DMS 273 (cell line): ENCODE results near the gene ACYP1.

ENCODE experiments used
- DNase-seq: peaks from one replicate; lab custom pipeline; 2025; ENCODE audit not compliant: unreplicated experiment; lab: John Stamatoyannopoulos, UW

The ACYP1 gene

DNA sequence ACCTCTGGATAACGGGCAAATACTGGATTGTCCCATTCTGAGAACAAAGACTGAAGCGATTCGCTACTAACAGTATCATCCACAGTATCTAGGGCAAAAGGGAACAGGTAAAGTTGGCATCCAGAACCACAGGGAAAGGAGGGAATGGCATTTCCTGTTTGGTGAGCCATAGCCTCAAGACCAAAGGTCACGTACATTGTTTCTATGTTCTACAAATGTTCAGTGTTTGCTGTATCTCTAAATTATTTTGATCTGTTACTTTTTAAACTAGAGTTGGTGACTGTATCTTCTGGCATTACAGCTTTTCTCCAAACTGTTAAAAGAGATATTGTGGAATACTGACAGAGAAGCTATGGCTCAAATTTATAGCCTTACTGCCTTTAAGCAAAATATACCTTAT lies 22.2 kb downstream of the ACYP1 start:
- DNase-seq: no peak

GRCh38 chr14:75040959-75041358 lies 22.9 kb downstream of the ACYP1 start:
- no peak for DNase-seq

GRCh38 chr14:75040507-75040906 lies 23.3 kb downstream of the ACYP1 start:
- no peak for DNase-seq

DNA sequence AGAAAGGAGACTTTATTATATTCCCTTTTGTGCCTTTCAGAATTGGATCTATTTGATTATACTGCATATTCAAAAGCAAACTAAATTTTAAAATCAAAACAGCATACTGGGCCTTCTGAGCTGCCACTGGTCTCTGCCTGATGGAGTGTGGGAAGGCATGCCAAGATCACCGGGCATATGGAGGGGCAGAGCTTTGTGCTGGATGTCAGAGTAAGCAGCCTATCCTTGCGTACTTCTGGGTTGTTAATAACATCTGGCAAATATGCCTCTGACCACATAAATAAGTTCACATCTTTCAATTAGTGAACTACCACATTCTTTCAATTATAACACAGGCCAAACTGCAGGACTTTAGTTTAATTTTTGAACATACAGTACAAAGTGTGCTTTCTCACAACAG lies 30.9 kb downstream of the ACYP1 start:
- peak; percentile 90 for DNase-seq

DNA sequence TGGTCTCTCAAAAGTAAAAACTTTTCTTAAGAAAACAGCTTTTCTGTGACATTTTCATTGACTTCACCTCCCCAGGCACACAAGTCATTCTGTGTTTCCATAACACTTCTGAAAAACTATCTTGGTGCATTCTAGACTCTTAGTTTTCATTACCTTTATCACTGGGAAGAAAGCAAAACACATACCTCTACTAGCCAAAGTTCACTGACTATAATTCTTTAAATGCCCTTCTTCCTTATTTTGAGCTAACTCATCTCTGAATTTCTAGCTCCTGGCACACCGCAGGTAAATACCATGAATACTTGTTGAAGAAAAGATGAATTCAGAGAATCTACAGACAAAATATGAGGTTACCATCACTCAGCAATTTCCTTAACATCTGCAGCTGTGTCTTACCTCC lies 33.7 kb downstream of the ACYP1 start:
- no peak for DNase-seq

DNA sequence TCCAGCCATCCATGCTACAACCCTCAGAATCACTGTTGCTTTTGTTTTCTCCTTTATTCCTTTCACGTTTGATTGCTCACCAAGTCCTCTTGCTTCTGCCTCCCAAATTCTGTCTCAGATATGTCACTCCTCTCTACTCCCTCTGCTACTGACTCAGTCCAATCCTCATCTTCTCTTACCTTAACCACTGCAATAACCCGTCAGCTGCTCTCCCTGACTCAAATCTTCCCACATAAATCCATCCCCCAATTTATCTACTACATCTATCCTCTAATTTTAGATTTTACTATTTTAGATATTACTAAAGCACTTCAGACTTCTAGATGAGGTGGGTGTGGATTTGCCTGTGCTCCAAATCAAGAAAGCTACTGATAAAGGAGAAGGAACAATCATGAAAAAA lies 37.9 kb downstream of the ACYP1 start:
- DNase-seq: no peak

DNA sequence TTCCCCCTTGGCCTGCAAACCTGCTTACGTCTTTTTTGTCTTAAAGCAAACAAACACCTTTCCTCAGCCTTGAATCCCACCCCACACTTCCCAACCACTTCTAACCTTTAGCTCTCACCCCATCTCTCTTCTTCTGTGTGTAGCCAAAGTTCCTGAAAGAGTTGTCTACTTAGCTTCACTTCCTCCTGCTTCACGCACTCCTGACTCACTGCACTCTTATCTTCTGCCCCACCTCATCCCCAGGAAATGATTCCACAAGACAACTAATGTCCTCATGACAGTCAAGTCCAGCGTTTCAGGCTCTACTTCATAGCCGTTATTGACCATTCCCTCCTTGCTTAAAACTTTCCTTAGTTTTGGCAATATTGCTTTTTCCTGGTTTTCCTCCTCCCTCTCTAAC lies 38.7 kb downstream of the ACYP1 start:
- no peak for DNase-seq

- no peak for DNase-seq
Observed at GRCh38 chr14:75023108-75023507, 40.7 kb downstream of the ACYP1 start.

- DNase-seq: peak; percentile 61
Observed at GRCh38 chr14:75022655-75023054, 41.2 kb downstream of the ACYP1 start.

GRCh38 chr14:75018694-75019093 lies 45.1 kb downstream of the ACYP1 start:
- no peak for DNase-seq

GRCh38 chr14:75016815-75017214 lies 47.0 kb downstream of the ACYP1 start:
- no peak for DNase-seq

DNA sequence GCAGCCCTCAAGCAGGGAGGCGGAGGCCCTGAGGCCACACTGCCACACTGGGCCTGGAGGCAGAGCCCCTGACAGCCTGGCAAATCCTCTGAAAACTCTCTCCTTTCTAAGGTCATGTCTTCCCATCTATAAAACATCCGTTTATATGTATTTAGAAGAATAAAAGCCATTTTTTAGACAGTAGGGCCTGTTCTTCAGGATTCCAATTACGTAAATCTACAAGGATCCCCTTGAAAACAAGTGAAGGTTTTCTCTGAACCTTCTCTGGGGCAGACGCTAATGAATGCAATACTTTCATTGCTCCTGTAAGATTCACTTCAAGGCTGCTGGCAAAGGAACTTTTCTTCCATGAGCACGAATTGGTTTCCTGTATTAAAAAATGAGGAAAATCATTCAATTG lies 48.3 kb downstream of the ACYP1 start:
- DNase-seq: no peak

- DNase-seq: no peak
Observed at GRCh38 chr14:75013290-75013689, 50.5 kb downstream of the ACYP1 start.

GRCh38 chr14:75011356-75011994 lies 52.3 kb downstream of the ACYP1 start:
- no peak for DNase-seq

- no peak for DNase-seq
Observed at GRCh38 chr14:75010472-75011093, 53.2 kb downstream of the ACYP1 start.

DNA sequence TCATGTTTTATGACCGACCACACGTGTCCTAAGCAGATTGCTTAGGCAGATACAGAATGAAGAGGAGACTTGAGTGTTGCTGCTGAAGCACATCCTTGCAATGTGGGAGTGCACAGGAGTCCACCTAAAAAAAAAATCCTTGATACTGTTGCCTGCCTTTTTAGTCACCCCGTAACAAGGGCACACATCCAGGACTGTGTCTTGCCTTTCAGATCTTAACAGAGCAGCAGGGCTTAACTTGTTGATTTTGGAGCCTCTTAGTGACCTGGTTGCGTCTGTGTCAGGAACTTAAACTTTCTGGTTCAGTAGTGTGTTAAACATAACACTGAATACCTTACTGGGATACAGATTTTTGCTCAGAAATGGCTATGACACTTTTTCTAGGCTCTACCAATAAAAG lies 54.6 kb downstream of the ACYP1 start:
- DNase-seq: no peak

DNA sequence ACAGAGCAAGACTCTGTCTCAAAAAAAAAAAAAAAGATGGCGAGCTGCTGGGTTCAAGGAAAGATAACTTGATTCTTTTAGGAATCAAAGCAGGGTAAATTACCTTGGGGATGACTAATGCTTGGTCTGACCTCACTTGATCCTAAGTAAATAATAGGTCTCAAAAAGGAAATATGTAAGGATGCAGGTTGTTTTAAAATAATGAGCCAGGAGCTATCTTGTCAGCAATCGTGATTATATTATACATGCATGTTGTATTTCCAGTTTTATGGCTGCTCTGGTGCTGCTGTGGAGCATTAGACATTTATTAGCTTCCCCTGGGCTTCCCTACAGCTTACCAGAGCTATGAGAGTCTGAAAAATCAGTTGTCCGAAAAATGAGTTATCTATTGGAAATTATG lies 58.5 kb downstream of the ACYP1 start:
- DNase-seq: no peak

GRCh38 chr14:75003250-75004027 lies 60.4 kb downstream of the ACYP1 start:
- peak; percentile 42 for DNase-seq
